ENCODE results near the gene HYAL2. TPM values are rescaled to one million over a fixed set of nuclear protein-coding genes. Genes with fewer than 3 reads are reported as not detected.
"Not testable (repeated sequence)": the region's sequence is repeated elsewhere in the genome, so short reads cannot be mapped to it uniquely, and the experiment has no call there.

The HYAL2 gene
- polyA plus RNA-seq, 1 donor = 37.2 TPM

- peaks cover 41% of the 10 kb centered on the region for H3K36me3 ChIP-seq (ENCODE audit: control insufficient read depth, insufficient read depth, low read length)
- no CpG with 5 or more reads among the region's 65 CpGs for WGBS (ENCODE audit: insufficient coverage, low lambda C conversion rate)
- DNase-seq = no peak
- H3K4me1 ChIP-seq (ENCODE audit: control insufficient read depth, insufficient read depth, low read length) = peaks cover 38% of the 10 kb centered on the region
- no peak overlapping the region for H3K27ac ChIP-seq (ENCODE audit: low read length)
- peaks cover 13% of the 10 kb centered on the region for H3K9me3 ChIP-seq (ENCODE audit: control insufficient read depth, low read depth, low read length)
- H3K27me3 ChIP-seq (ENCODE audit: control insufficient read depth, insufficient read depth, low read length) = peaks cover 33% of the 10 kb centered on the region
- no peak overlapping the region for H3K4me3 ChIP-seq (ENCODE audit: low read length)
Measured at GRCh38 chr3:50275141-50275995, 47.2 kb downstream of the HYAL2 start.

GRCh38 chr3:50274371-50275104 lies 48.0 kb downstream of the HYAL2 start:
- Histone ChIP-seq H3K4me3 (ENCODE audit: low read length) (no peak overlapping the region), H3K4me1 (ENCODE audit: control insufficient read depth, insufficient read depth, low read length) (peaks cover 42% of the 10 kb centered on the region), H3K27me3 (ENCODE audit: control insufficient read depth, insufficient read depth, low read length) (peaks cover 33% of the 10 kb centered on the region), H3K9me3 (ENCODE audit: control insufficient read depth, low read depth, low read length) (peaks cover 13% of the 10 kb centered on the region), H3K27ac (ENCODE audit: low read length) (no peak overlapping the region), H3K36me3 (ENCODE audit: control insufficient read depth, insufficient read depth, low read length) (peaks cover 41% of the 10 kb centered on the region)
- WGBS (ENCODE audit: insufficient coverage, low lambda C conversion rate) = 47% methylated on average over 5 of the region's 26 CpGs
- DNase-seq = peak; percentile 63 to 71

GRCh38 chr3:50273689-50274065 lies 48.9 kb downstream of the HYAL2 start:
- no peak overlapping the region for H3K4me3 ChIP-seq (ENCODE audit: low read length)
- peaks cover 40% of the 10 kb centered on the region for H3K36me3 ChIP-seq (ENCODE audit: control insufficient read depth, insufficient read depth, low read length)
- no CpG with 5 or more reads among the region's 31 CpGs for WGBS (ENCODE audit: insufficient coverage, low lambda C conversion rate)
- no peak overlapping the region for H3K27ac ChIP-seq (ENCODE audit: low read length)
- peaks cover 13% of the 10 kb centered on the region for H3K9me3 ChIP-seq (ENCODE audit: control insufficient read depth, low read depth, low read length)
- peaks cover 33% of the 10 kb centered on the region for H3K27me3 ChIP-seq (ENCODE audit: control insufficient read depth, insufficient read depth, low read length)
- peaks cover 48% of the 10 kb centered on the region for H3K4me1 ChIP-seq (ENCODE audit: control insufficient read depth, insufficient read depth, low read length)
- no peak for DNase-seq

- Histone ChIP-seq H3K9me3 (ENCODE audit: control insufficient read depth, low read depth, low read length) (peaks cover 13% of the 10 kb centered on the region), H3K4me3 (ENCODE audit: low read length) (peak overlapping the region; percentile 7), H3K36me3 (ENCODE audit: control insufficient read depth, insufficient read depth, low read length) (peaks cover 36% of the 10 kb centered on the region), H3K27ac (ENCODE audit: low read length) (no peak overlapping the region), H3K4me1 (ENCODE audit: control insufficient read depth, insufficient read depth, low read length) (peaks cover 54% of the 10 kb centered on the region), H3K27me3 (ENCODE audit: control insufficient read depth, insufficient read depth, low read length) (peaks cover 33% of the 10 kb centered on the region)
- peak; percentile 80 for DNase-seq
- WGBS (ENCODE audit: insufficient coverage, low lambda C conversion rate) = no CpG with 5 or more reads among the region's 61 CpGs
Measured at GRCh38 chr3:50272911-50273688, 49.4 kb downstream of the HYAL2 start.

- Histone ChIP-seq H3K4me1 (ENCODE audit: control insufficient read depth, insufficient read depth, low read length) (peaks cover 59% of the 10 kb centered on the region), H3K36me3 (ENCODE audit: control insufficient read depth, insufficient read depth, low read length) (peaks cover 33% of the 10 kb centered on the region), H3K27me3 (ENCODE audit: control insufficient read depth, insufficient read depth, low read length) (peaks cover 33% of the 10 kb centered on the region), H3K9me3 (ENCODE audit: control insufficient read depth, low read depth, low read length) (peaks cover 13% of the 10 kb centered on the region)
- DNase-seq; H3K27ac ChIP-seq (ENCODE audit: low read length); H3K4me3 ChIP-seq (ENCODE audit: low read length): not testable (repeated sequence)
- 100% methylated on average over 2 of the region's 10 CpGs for WGBS (ENCODE audit: insufficient coverage, low lambda C conversion rate)
Measured at GRCh38 chr3:50272538-50272910, 50.0 kb downstream of the HYAL2 start.

- peak overlapping the region; percentile 75 for H3K4me3 ChIP-seq (ENCODE audit: low read length)
- H3K27ac ChIP-seq (ENCODE audit: low read length) = peak overlapping the region; percentile 98
- H3K36me3 ChIP-seq (ENCODE audit: control insufficient read depth, insufficient read depth, low read length) = peaks cover 25% of the 10 kb centered on the region
- peaks cover 70% of the 10 kb centered on the region for H3K4me1 ChIP-seq (ENCODE audit: control insufficient read depth, insufficient read depth, low read length)
- H3K9me3 ChIP-seq (ENCODE audit: control insufficient read depth, low read depth, low read length) = peaks cover 10% of the 10 kb centered on the region
- H3K27me3 ChIP-seq (ENCODE audit: control insufficient read depth, insufficient read depth, low read length) = peaks cover 28% of the 10 kb centered on the region
- no CpG with 5 or more reads among the region's 10 CpGs for WGBS (ENCODE audit: insufficient coverage, low lambda C conversion rate)
- DNase-seq = peak; percentile 91 to 93
Measured at GRCh38 chr3:50271314-50271936, 51.1 kb downstream of the HYAL2 start.

GRCh38 chr3:50270422-50271224 lies 51.9 kb downstream of the HYAL2 start:
- no CpG with 5 or more reads among the region's 19 CpGs for WGBS (ENCODE audit: insufficient coverage, low lambda C conversion rate)
- peak in 1 of 2 donors; percentile 41 for DNase-seq
- Histone ChIP-seq H3K36me3 (ENCODE audit: control insufficient read depth, insufficient read depth, low read length) (peaks cover 21% of the 10 kb centered on the region), H3K4me3 (ENCODE audit: low read length) (peak overlapping the region; percentile 75), H3K9me3 (ENCODE audit: control insufficient read depth, low read depth, low read length) (peaks cover 8% of the 10 kb centered on the region), H3K4me1 (ENCODE audit: control insufficient read depth, insufficient read depth, low read length) (peaks cover 78% of the 10 kb centered on the region), H3K27ac (ENCODE audit: low read length) (peak overlapping the region; percentile 98), H3K27me3 (ENCODE audit: control insufficient read depth, insufficient read depth, low read length) (peaks cover 22% of the 10 kb centered on the region)

- no CpG with 5 or more reads among the region's 8 CpGs for WGBS (ENCODE audit: insufficient coverage, low lambda C conversion rate)
- H3K27ac ChIP-seq (ENCODE audit: low read length) = peak overlapping the region; percentile 98
- DNase-seq = peak in 1 of 2 donors; percentile 45
- H3K36me3 ChIP-seq (ENCODE audit: control insufficient read depth, insufficient read depth, low read length) = peaks cover 15% of the 10 kb centered on the region
- peaks cover 84% of the 10 kb centered on the region for H3K4me1 ChIP-seq (ENCODE audit: control insufficient read depth, insufficient read depth, low read length)
- H3K4me3 ChIP-seq (ENCODE audit: low read length) = peak overlapping the region; percentile 75
- peaks cover 6% of the 10 kb centered on the region for H3K9me3 ChIP-seq (ENCODE audit: control insufficient read depth, low read depth, low read length)
- H3K27me3 ChIP-seq (ENCODE audit: control insufficient read depth, insufficient read depth, low read length) = peaks cover 15% of the 10 kb centered on the region
Measured at GRCh38 chr3:50269977-50270413, 52.5 kb downstream of the HYAL2 start.

GRCh38 chr3:50269460-50269859 lies 53.1 kb downstream of the HYAL2 start:
- H3K4me3 ChIP-seq (ENCODE audit: low read length) = peak overlapping the region; percentile 75
- peak overlapping the region; percentile 98 for H3K27ac ChIP-seq (ENCODE audit: low read length)
- peaks cover 89% of the 10 kb centered on the region for H3K4me1 ChIP-seq (ENCODE audit: control insufficient read depth, insufficient read depth, low read length)
- WGBS (ENCODE audit: insufficient coverage, low lambda C conversion rate) = 40% methylated on average over 1 of the region's 4 CpGs
- peaks cover 11% of the 10 kb centered on the region for H3K27me3 ChIP-seq (ENCODE audit: control insufficient read depth, insufficient read depth, low read length)
- no peak for DNase-seq
- peaks cover 11% of the 10 kb centered on the region for H3K36me3 ChIP-seq (ENCODE audit: control insufficient read depth, insufficient read depth, low read length)
- H3K9me3 ChIP-seq (ENCODE audit: control insufficient read depth, low read depth, low read length) = peaks cover 6% of the 10 kb centered on the region

All from large intestine (tissue), 3 donors.